Activated CD4-positive, CD25-positive, alpha-beta regulatory T cell treated with anti-CD3 and anti-CD28 coated beads, Interleukin-2, amount 50 U/mL, for 24 hours (primary cell): ENCODE measurements around the gene PPP1R37.
A peak's percentile ranks its signal among the peaks of the same experiment; 100 is the strongest.
"Not testable (repeated sequence)": the region's sequence is repeated elsewhere in the genome, so short reads cannot be mapped to it uniquely, and the experiment has no call there.

Source experiments
- ATAC-seq, 2 donors: fragments of 150-1000 bp; cut with Tn5 transposase; one replicate each; pipeline ENCODE4 v1.10.0; 2021; ENCODE audit warnings: mild to moderate bottlenecking in 1 of 2, moderate library complexity in 1 of 2

Gene PPP1R37

GRCh38 chr19:45115809-45116615, 23.0 kb downstream of the PPP1R37 start:
- no peak for ATAC-seq

- ATAC-seq = peak; percentile 71 to 80
Observed at GRCh38 chr19:45117167-45117594, 24.2 kb downstream of the PPP1R37 start.

GRCh38 chr19:45117671-45118070, 24.7 kb downstream of the PPP1R37 start:
- ATAC-seq = no peak

- no peak for ATAC-seq
Observed at GRCh38 chr19:45118106-45118505, 25.1 kb downstream of the PPP1R37 start.

- ATAC-seq = not testable (repeated sequence)
Observed at GRCh38 chr19:45118591-45119355, 25.8 kb downstream of the PPP1R37 start.

GRCh38 chr19:45119582-45119981, 26.6 kb downstream of the PPP1R37 start:
- no peak for ATAC-seq

GRCh38 chr19:45121827-45122345, 28.9 kb downstream of the PPP1R37 start:
- ATAC-seq = no peak

GRCh38 chr19:45122832-45123231, 29.9 kb downstream of the PPP1R37 start:
- no peak for ATAC-seq

GRCh38 chr19:45123440-45123850, 30.5 kb downstream of the PPP1R37 start:
- ATAC-seq = no peak

- no peak for ATAC-seq
Observed at GRCh38 chr19:45124021-45124420, 31.0 kb downstream of the PPP1R37 start.

- no peak for ATAC-seq
Observed at GRCh38 chr19:45125360-45125759, 32.4 kb downstream of the PPP1R37 start.

- ATAC-seq = peak; percentile 86
Observed at GRCh38 chr19:45125975-45126493, 33.1 kb downstream of the PPP1R37 start.

- no peak for ATAC-seq
Observed at GRCh38 chr19:45126654-45127053, 33.7 kb downstream of the PPP1R37 start.

- ATAC-seq = no peak
Observed at GRCh38 chr19:45128146-45128545, 35.2 kb downstream of the PPP1R37 start.

- no peak for ATAC-seq
Observed at GRCh38 chr19:45128806-45129205, 35.8 kb downstream of the PPP1R37 start.

- ATAC-seq = no peak
Observed at GRCh38 chr19:45130236-45130635, 37.3 kb downstream of the PPP1R37 start.

- no peak for ATAC-seq
Observed at GRCh38 chr19:45130888-45131615, 38.1 kb downstream of the PPP1R37 start.

GRCh38 chr19:45133661-45134060, 40.7 kb downstream of the PPP1R37 start:
- no peak for ATAC-seq

GRCh38 chr19:45135176-45135885, 42.4 kb downstream of the PPP1R37 start:
- ATAC-seq = no peak

GRCh38 chr19:45136507-45137178, 43.7 kb downstream of the PPP1R37 start:
- no peak for ATAC-seq

GRCh38 chr19:45137179-45137761, 44.3 kb downstream of the PPP1R37 start:
- ATAC-seq = no peak
